ENCODE measurements around the gene PCDHGA6. TPM values are rescaled to one million over a fixed set of nuclear protein-coding genes. Genes with fewer than 3 reads are reported as not detected.
"Not testable (repeated sequence)": the region's sequence is repeated elsewhere in the genome, so short reads cannot be mapped to it uniquely, and the experiment has no call there.

The PCDHGA6 gene
- total RNA-seq, 4 donors from 2014 or later: 0.83 to 1.6 (median 1.6) TPM

- H3K4me3 ChIP-seq: peak within 1 kb of the TSS; percentile 36 to 58 (median 46)
- peaks cover 0 to 6% (median 0%) of the 10 kb centered on the region in 3 donors for H3K27me3 ChIP-seq
- no peaks in the 10 kb centered on the region for H3K9me3 ChIP-seq
- DNase-seq (no peak), ATAC-seq (peak in 1 of 2 donors; percentile 59)
- TF ChIP-seq, protein P1, sequence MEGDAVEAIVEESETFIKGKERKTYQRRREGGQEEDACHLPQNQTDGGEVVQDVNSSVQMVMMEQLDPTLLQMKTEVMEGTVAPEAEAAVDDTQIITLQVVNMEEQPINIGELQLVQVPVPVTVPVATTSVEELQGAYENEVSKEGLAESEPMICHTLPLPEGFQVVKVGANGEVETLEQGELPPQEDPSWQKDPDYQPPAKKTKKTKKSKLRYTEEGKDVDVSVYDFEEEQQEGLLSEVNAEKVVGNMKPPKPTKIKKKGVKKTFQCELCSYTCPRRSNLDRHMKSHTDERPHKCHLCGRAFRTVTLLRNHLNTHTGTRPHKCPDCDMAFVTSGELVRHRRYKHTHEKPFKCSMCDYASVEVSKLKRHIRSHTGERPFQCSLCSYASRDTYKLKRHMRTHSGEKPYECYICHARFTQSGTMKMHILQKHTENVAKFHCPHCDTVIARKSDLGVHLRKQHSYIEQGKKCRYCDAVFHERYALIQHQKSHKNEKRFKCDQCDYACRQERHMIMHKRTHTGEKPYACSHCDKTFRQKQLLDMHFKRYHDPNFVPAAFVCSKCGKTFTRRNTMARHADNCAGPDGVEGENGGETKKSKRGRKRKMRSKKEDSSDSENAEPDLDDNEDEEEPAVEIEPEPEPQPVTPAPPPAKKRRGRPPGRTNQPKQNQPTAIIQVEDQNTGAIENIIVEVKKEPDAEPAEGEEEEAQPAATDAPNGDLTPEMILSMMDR (IDR thresholded peaks at IDR 0.05 in 4 of 5, conservative IDR thresholded peaks at IDR 0.05 in 1 of 5): peak in 4 of 5 experiments; percentile 9 to 44 (median 22)
- TF ChIP-seq POLR2A (IDR thresholded peaks at IDR 0.05): no peak
- H3K27ac ChIP-seq: no peak within 1 kb of the TSS
- in situ Hi-C loops (cut with MboI; ENCODE audit: low sequenced_read_pairs in 4 of 4) (no loop called here), intact Hi-C loops (cut with DNase I; ENCODE audit: low total_unique reads) (no loop called here)
- H3K4me1 ChIP-seq: peaks cover 0 to 4% of the 10 kb centered on the region in 2 donors
- H3K36me3 ChIP-seq: no peaks in the 10 kb centered on the region
Measured at GRCh38 chr5:141382469-141383294, 9.0 kb downstream of the PCDHGA6 start, which contains the start of gene PCDHGA7. TSS of gene PCDHGA7 (plus strand) at chr5:141382742. CDS start at chr5:141382900, 158 bp downstream.

DNA sequence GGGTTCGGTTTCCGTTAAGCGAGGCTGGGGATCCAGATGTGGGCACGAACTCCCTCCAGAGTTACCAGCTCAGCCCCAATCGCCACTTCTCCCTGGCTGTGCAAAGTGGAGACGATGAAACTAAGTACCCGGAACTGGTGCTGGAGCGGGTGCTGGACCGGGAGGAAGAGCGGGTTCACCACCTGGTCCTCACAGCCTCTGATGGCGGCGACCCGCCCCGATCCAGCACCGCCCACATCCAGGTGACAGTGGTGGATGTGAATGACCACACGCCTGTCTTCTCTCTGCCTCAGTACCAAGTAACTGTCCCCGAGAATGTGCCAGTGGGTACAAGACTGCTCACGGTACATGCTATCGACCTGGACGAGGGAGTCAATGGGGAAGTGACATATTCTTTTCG, 9.7 kb downstream of the PCDHGA6 start:
- in situ Hi-C loops (cut with MboI; ENCODE audit: low sequenced_read_pairs in 4 of 4) (no loop called here), intact Hi-C loops (cut with DNase I; ENCODE audit: low total_unique reads) (no loop called here)
- peaks cover 0 to 6% (median 0%) of the 10 kb centered on the region in 3 donors for H3K27me3 ChIP-seq
- no peak for TF ChIP-seq POLR2A (IDR thresholded peaks at IDR 0.05)
- TF ChIP-seq, protein P1 (IDR thresholded peaks at IDR 0.05 in 4 of 5, conservative IDR thresholded peaks at IDR 0.05 in 1 of 5): no peak
- ATAC-seq (no peak), DNase-seq (no peak)
- peaks cover 0 to under 1% (median 0%) of the 10 kb centered on the region in 3 donors for H3K9me3 ChIP-seq
- H3K4me3 ChIP-seq: peak overlapping the region in 2 of 4 donors; percentile 48 to 58
- H3K4me1 ChIP-seq: peaks cover 0 to 4% of the 10 kb centered on the region in 2 donors
- no peaks in the 10 kb centered on the region for H3K36me3 ChIP-seq
- H3K27ac ChIP-seq: no peak overlapping the region

GRCh38 chr5:141384471-141385267, 11.0 kb downstream of the PCDHGA6 start:
- Histone ChIP-seq H3K36me3 (no peaks in the 10 kb centered on the region), H3K9me3 (peaks cover 0 to 5% (median 5%) of the 10 kb centered on the region in 3 donors), H3K27me3 (peaks cover 0 to 6% (median 2%) of the 10 kb centered on the region in 3 donors), H3K4me3 (no peak overlapping the region), H3K4me1 (peaks cover under 1 to 4% of the 10 kb centered on the region in 2 donors), H3K27ac (no peak overlapping the region)
- DNase-seq: no peak
- no peak for ATAC-seq
- in situ Hi-C loops (cut with MboI; ENCODE audit: low sequenced_read_pairs in 4 of 4): no loop called here
- intact Hi-C loops (cut with DNase I; ENCODE audit: low total_unique reads): no loop called here
- TF ChIP-seq, protein P1 (IDR thresholded peaks at IDR 0.05 in 4 of 5, conservative IDR thresholded peaks at IDR 0.05 in 1 of 5): no peak
- no peak for TF ChIP-seq POLR2A (IDR thresholded peaks at IDR 0.05)

DNA sequence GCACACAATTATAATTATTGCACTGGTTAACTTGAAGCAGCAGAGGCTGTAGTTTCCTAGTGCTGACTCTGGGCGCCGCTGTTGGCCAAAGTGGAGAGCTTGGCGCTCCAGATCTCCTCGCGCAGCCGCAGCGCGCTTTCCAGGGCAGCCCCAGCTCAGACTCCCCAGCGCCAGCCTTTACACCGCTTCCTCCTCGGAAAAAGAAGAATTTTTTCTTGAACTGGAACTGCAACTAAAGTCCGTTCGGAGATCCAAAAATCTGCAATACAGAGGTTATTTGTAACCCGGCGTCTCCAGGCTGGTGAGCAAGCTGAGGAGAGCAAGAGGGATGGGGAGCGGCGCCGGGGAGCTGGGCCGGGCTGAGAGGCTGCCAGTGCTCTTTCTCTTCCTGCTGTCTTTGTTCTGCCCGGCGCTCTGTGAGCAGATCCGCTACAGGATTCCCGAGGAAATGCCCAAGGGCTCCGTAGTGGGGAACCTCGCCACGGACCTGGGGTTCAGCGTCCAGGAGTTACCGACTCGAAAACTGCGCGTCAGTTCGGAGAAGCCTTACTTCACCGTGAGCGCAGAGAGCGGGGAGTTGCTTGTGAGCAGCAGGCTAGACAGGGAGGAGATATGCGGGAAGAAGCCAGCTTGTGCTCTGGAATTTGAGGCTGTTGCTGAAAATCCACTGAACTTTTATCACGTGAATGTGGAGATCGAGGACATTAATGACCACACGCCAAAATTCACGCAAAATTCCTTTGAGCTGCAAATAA, 14.0 kb downstream of the PCDHGA6 start, which contains the start of gene PCDHGB4:
Gene PCDHGB4 (plus strand): TSS at position 142 of the 755 bp plus-strand sequence. CDS start 187 bp downstream, at position 329.
- H3K4me1 ChIP-seq; intact Hi-C loops (cut with DNase I; ENCODE audit: low total_unique reads); H3K9me3 ChIP-seq; H3K36me3 ChIP-seq; in situ Hi-C loops (cut with MboI; ENCODE audit: low sequenced_read_pairs in 4 of 4); H3K27me3 ChIP-seq: not testable (repeated sequence)
- ATAC-seq: peak; percentile 47 to 83
- DNase-seq: peak in 1 of 2 donors; percentile 44
- TF ChIP-seq, protein P1 (IDR thresholded peaks at IDR 0.05 in 4 of 5, conservative IDR thresholded peaks at IDR 0.05 in 1 of 5): peak; percentile 38 to 67 (median 53)
- Histone ChIP-seq H3K4me3 (peak within 1 kb of the TSS; percentile 14 to 52 (median 46)), H3K27ac (peak within 1 kb of the TSS in 2 of 4 donors; percentile 44 to 47)
